BLaER1 treated with 17β-estradiol and CSF1 and Interleukin-3, amounts not matched to agents 10 nM and 100 nM (cell line): ENCODE data around the gene FAM20B.

Experiments
- H3K27ac ChIP-seq, 11 experiments: shearing (Covaris generic); formaldehyde crosslinking; 2 replicates each; pipeline ENCODE4 v1.8.1; 2022
- H3K27me3 ChIP-seq, 11 experiments: shearing (Covaris generic); formaldehyde crosslinking; 2 replicates each; pipeline ENCODE4 v1.8.1; 2022
- H3K36me3 ChIP-seq, 11 experiments: shearing (Covaris generic); formaldehyde crosslinking; 2 replicates each; pipeline ENCODE4 v1.8.1; 2022
- H3K4me1 ChIP-seq, 10 experiments: shearing (Covaris generic); formaldehyde crosslinking; 2 replicates each; pipeline ENCODE4 v1.8.1; 2022
- H3K4me2 ChIP-seq, 11 experiments: shearing (Covaris generic); formaldehyde crosslinking; 2 replicates each; pipeline ENCODE4 v1.8.1; 2022
- H3K4me3 ChIP-seq, 10 experiments: shearing (Covaris generic); formaldehyde crosslinking; 2 replicates each; pipeline ENCODE4 v1.8.1; 2022
- H3K9ac ChIP-seq, 11 experiments: shearing (Covaris generic); formaldehyde crosslinking; 2 replicates each; pipeline ENCODE4 v1.8.1; 2022
- H3K9me3 ChIP-seq, 11 experiments: shearing (Covaris generic); formaldehyde crosslinking; replicated peaks in 1 of 11; 2 replicates each; pipeline ENCODE4 v1.8.1; 2022
- H4K20me1 ChIP-seq, 11 experiments: shearing (Covaris generic); formaldehyde crosslinking; 2 replicates each; pipeline ENCODE4 v1.8.1; 2022
- Cebpa-rat ChIP-seq, 11 experiments: shearing (Covaris generic); IDR thresholded peaks; 2 replicates each; pipeline ENCODE4 v1.8.1; 2022

The FAM20B gene

DNA sequence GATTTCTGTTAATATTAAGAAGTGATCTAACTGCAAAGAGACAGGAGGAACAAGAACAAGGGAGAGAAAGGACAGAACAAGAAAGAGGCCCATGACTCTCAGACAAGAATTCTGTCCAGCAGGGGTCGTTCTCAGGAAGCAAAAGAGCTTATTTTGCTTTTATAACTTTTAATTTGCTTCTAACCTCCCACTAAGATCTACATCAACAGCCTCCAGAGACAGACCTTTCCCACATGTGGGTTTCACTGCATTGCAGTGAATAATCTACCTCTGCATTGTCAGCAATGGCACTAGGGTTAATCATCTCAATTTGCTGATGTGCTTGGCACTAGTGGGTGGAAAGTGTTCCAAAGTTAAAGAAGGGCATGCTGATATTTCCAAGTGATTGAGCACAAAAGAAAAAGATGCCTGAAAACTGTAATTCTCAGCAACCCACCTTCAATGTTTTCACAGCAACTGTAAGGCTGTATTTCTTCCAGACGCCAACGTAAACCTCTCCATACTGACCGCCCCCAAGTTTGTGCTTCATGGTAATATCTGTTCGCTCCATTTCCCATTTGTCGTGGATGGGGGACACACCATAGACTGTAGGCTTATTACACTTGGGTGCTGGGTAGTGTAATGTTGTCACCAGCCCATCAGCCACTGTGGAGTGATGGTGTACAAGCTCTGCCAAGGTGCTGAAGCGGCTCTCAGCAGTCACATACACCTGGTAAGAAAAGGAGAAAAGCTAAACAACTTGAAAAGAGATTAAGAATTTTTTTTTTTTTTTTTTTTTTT lies 95.7 kb downstream of the FAM20B start:
- peaks cover 0 to 22% (median 0%) of the 10 kb centered on the region in 10 experiments; a peak in 5 of 20 replicates for H3K4me1 ChIP-seq
- no peaks in the 10 kb centered on the region for H3K27me3 ChIP-seq
- peaks cover 0 to 5% (median 0%) of the 10 kb centered on the region in 11 experiments; a peak in 1 of 22 replicates for H4K20me1 ChIP-seq
- no peak overlapping the region for H3K4me3 ChIP-seq
- H3K9ac ChIP-seq: no peak overlapping the region
- H3K27ac ChIP-seq: no peak overlapping the region
- no peak for TF ChIP-seq Cebpa-rat (IDR thresholded peaks at IDR 0.05)
- H3K9me3 ChIP-seq: no peaks in the 10 kb centered on the region
- peaks cover 64 to 94% (median 71%) of the 10 kb centered on the region in 11 experiments for H3K36me3 ChIP-seq
- H3K4me2 ChIP-seq: no peak overlapping the region

DNA sequence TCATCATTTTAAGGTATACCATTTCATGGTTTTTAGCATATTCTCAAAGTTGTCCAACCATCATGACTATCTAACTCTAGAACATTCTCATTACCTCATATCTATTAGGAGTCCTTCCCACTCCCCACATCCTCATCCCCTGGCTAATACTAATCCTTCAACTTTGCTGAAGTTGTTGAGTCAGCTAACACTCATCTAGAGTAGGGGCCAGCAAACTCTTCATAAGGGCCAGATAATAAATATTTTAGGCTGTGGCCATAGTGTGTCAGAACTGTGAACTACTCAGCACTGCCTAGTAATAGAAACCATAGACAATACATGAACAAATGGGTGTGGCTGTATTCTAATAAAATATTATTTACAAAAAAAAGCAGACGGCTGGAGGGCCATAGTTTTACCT lies 99.2 kb downstream of the FAM20B start:
- Histone ChIP-seq H3K4me2 (peak overlapping the region in 2 of 11 experiments; percentile 37; a peak in 2 of 22 replicates), H3K4me3 (no peak overlapping the region), H3K27ac (no peak overlapping the region), H3K9ac (no peak overlapping the region), H3K36me3 (peaks cover 32 to 70% (median 42%) of the 10 kb centered on the region in 11 experiments), H3K27me3 (no peaks in the 10 kb centered on the region), H3K4me1 (peaks cover 13 to 53% (median 23%) of the 10 kb centered on the region in 10 experiments), H4K20me1 (peaks cover 0 to 5% (median 0%) of the 10 kb centered on the region in 11 experiments; a peak in 1 of 22 replicates), H3K9me3 (no peaks in the 10 kb centered on the region)
- TF ChIP-seq Cebpa-rat (IDR thresholded peaks at IDR 0.05): no peak
